ENCODE data around the gene HBE1. TPM values are rescaled to one million over a fixed set of nuclear protein-coding genes. Genes with fewer than 3 reads are reported as not detected.

HBE1 gene
- total RNA-seq, 1 donor from 2014 or later, result not detected

DNA sequence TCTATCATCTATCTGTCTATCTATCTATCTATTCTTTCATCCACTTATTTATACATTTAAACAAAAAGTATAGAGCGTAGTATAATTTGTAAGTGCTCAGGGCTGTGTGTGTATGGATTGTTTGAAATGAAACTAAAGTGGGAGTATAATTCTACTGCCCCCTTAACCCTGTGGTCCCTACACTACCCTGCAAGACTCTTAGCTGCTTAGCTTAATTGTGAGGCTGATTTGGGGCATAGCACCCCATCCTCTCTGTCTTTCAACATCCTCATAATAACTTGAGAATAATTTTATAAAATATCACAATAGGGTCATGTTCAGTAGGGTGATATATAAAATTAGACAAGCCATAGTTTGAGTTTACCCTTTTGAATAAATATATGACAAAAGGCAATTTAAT lies 20.4 kb upstream of the HBE1 start:
- Mint-ChIP-seq H3K4me3 (no peak overlapping the region), H3K4me1 (no peaks in the 10 kb centered on the region), H3K27ac (no peak overlapping the region), H3K27me3 (ENCODE audit: insufficient read depth, low read depth) (peaks cover 2% of the 10 kb centered on the region), H3K36me3 (no peaks in the 10 kb centered on the region), H3K9me3 (no peaks in the 10 kb centered on the region)
- Histone ChIP-seq H3K36me3 (no peaks in the 10 kb centered on the region), H3K4me1 (no peaks in the 10 kb centered on the region), H3K4me3 (no peak overlapping the region), H3K4me2 (no peak overlapping the region), H3K9me3 (ENCODE audit: low read depth) (no peaks in the 10 kb centered on the region), H4K20me1 (ENCODE audit: low read depth) (no peaks in the 10 kb centered on the region), H3K27me3 (no peaks in the 10 kb centered on the region), H3F3A (ENCODE audit: low read depth) (no peaks in the 10 kb centered on the region), H3K79me2 (ENCODE audit: low read depth) (no peaks in the 10 kb centered on the region), H3K9ac (no peak overlapping the region), H2AFZ (replicated peaks) (no peak overlapping the region), H3K27ac (no peak overlapping the region)
- TF ChIP-seq EZH2phosphoT487 (IDR thresholded peaks at IDR 0.05) (no peak), CTCF (IDR thresholded peaks at IDR 0.05) (no peak), EZH2 (IDR thresholded peaks at IDR 0.05) (no peak)
- DNase-seq (ENCODE audit: low spot score), result no peak

DNA sequence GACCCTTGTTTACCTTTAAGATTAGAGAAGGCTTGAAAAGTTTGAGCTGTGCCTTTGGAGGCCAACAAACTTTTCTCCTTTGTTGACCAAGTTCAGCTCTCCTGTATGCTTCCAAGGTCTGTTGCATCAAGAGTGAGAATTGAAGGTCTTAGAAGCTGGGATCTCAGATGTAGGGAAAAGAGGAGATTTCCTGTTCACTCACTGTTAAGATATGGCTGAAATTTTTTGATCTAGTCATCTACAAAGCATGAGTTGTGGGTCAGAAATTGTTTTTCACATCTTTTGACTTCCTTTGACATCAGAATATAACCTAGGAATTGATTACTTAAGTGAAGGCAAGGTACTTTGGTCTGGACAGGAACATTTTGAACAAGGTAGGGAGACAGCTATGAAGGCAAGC lies 20.0 kb upstream of the HBE1 start:
- Mint-ChIP-seq H3K36me3 (no peaks in the 10 kb centered on the region), H3K27ac (no peak overlapping the region), H3K4me3 (no peak overlapping the region), H3K4me1 (no peaks in the 10 kb centered on the region), H3K27me3 (ENCODE audit: insufficient read depth, low read depth) (peaks cover 2% of the 10 kb centered on the region), H3K9me3 (no peaks in the 10 kb centered on the region)
- Histone ChIP-seq H3K4me1 (no peaks in the 10 kb centered on the region), H3K79me2 (ENCODE audit: low read depth) (no peaks in the 10 kb centered on the region), H3F3A (ENCODE audit: low read depth) (no peaks in the 10 kb centered on the region), H3K9ac (no peak overlapping the region), H3K9me3 (ENCODE audit: low read depth) (no peaks in the 10 kb centered on the region), H4K20me1 (ENCODE audit: low read depth) (no peaks in the 10 kb centered on the region), H3K27me3 (no peaks in the 10 kb centered on the region), H2AFZ (replicated peaks) (no peak overlapping the region), H3K27ac (no peak overlapping the region), H3K4me2 (no peak overlapping the region), H3K36me3 (no peaks in the 10 kb centered on the region), H3K4me3 (no peak overlapping the region)
- TF ChIP-seq CTCF (IDR thresholded peaks at IDR 0.05) (no peak), EZH2 (IDR thresholded peaks at IDR 0.05) (no peak), EZH2phosphoT487 (IDR thresholded peaks at IDR 0.05) (no peak)
- no peak for DNase-seq (ENCODE audit: low spot score)

DNA sequence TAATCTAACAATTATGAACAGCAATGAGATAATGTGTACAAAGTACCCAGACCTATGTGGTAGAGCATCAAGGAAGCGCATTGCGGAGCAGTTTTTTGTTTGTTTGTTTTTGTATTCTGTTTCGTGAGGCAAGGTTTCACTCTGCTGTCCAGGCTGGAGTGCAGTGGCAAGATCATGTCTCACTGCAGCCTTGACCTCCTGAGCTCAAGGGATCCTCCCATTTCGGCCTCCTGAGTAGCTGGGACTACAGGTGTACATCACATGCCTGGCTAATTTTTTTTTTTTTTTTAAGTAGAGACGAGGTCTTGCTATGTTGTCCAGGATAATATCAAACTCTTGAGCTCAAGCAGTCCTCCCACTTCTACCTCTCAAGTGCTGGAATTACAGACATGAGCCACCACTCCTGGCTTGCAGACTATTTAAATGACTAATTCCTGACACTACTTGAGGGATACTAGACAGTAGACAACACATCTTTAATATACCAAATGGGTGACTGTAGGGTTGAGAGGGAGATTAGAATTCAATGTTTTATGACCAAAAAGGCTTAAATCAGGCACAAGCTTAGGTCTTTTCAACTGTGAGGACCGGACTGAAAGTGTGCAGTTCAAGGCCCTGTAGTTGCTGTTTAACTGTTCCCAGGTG lies 19.3 kb upstream of the HBE1 start:
- Histone ChIP-seq H3K27me3 (no peaks in the 10 kb centered on the region), H3K4me2 (no peak overlapping the region), H3K4me1 (no peaks in the 10 kb centered on the region), H2AFZ (replicated peaks) (no peak overlapping the region), H3K36me3 (no peaks in the 10 kb centered on the region), H3K9ac (no peak overlapping the region), H4K20me1 (ENCODE audit: low read depth) (no peaks in the 10 kb centered on the region), H3K9me3 (ENCODE audit: low read depth) (no peaks in the 10 kb centered on the region), H3K79me2 (ENCODE audit: low read depth) (no peaks in the 10 kb centered on the region), H3K27ac (no peak overlapping the region), H3F3A (ENCODE audit: low read depth) (no peaks in the 10 kb centered on the region), H3K4me3 (no peak overlapping the region)
- no peak for DNase-seq (ENCODE audit: low spot score)
- no peaks in the 10 kb centered on the region for H3K36me3 Mint-ChIP-seq
- H3K27ac Mint-ChIP-seq, result no peak overlapping the region
- no peaks in the 10 kb centered on the region for H3K9me3 Mint-ChIP-seq
- no peak for TF ChIP-seq CTCF (IDR thresholded peaks at IDR 0.05)
- TF ChIP-seq EZH2phosphoT487 (IDR thresholded peaks at IDR 0.05), result no peak
- TF ChIP-seq EZH2 (IDR thresholded peaks at IDR 0.05), result no peak
- peaks cover 2% of the 10 kb centered on the region for H3K27me3 Mint-ChIP-seq (ENCODE audit: insufficient read depth, low read depth)
- H3K4me1 Mint-ChIP-seq, result no peaks in the 10 kb centered on the region
- H3K4me3 Mint-ChIP-seq, result no peak overlapping the region
